Tibial artery (tissue), 4 donors: ENCODE results near the gene DNAI1.

Experiments
- DNase-seq, 2 donors: peaks; one replicate each; pipeline ENCODE4 v3.0.0-alpha.2; 2019
- H3K27ac ChIP-seq, 2 donors: fragments of 200-600 bp; sonication (generic) in 1 of 2; 1 replicate in 1 of 2; 2 replicates in 1 of 2; pipeline ENCODE4 v1.5.1; 2018 to 2019; ENCODE audit warnings: mild to moderate bottlenecking in 1 of 2
- H3K27me3 ChIP-seq, 2 donors: fragments of 200-600 bp; sonication (generic) in 1 of 2; one replicate each; pipeline versions ENCODE4 v1.5.1 to v1.6.0; 2016 to 2019
- H3K36me3 ChIP-seq, 3 donors: fragments of 200-600 bp; sonication (generic) in 2 of 3; one replicate each; pipeline ENCODE4 v1.5.1; 2016 to 2019; ENCODE audit warnings: mild to moderate bottlenecking in 2 of 3
- H3K4me1 ChIP-seq, 4 donors: fragments of 200-600 bp; sonication (generic) in 2 of 4; 1 replicate in 3 of 4; 2 replicates in 1 of 4; pipeline ENCODE4 v1.5.1; 2016 to 2019
- H3K4me3 ChIP-seq, 2 donors: fragments of 200-600 bp; sonication (generic) in 1 of 2; 1 replicate in 1 of 2; 2 replicates in 1 of 2; pipeline ENCODE4 v1.5.1; 2018 to 2019; ENCODE audit warnings: mild to moderate bottlenecking in 2 of 2
- H3K9me3 ChIP-seq, 3 donors: fragments of 200-600 bp; sonication (generic) in 1 of 3; one replicate each; pipeline ENCODE4 v1.5.1; 2016 to 2019
- CTCF ChIP-seq, 2 experiments: fragments of 200-600 bp in 1 of 2; fragments of 450-650 bp in 1 of 2; IDR thresholded peaks; one replicate each; pipeline ENCODE4 v1.5.1; 2017 to 2019; ENCODE audit warnings: antibody characterized with exemption in 2 of 2, mild to moderate bottlenecking in 1 of 2, moderate library complexity in 1 of 2
- intact Hi-C: fragments of 100-400 bp; cut with DNase I; formaldehyde crosslinking; loops from one replicate; pipeline ENCODE4 v1.15.0; 2023; ENCODE audit warnings: low total_unique reads

The DNAI1 gene

GRCh38 chr9:34501889-34502425 lies 43.4 kb downstream of the DNAI1 start:
- no peaks in the 10 kb centered on the region for H3K27me3 ChIP-seq
- no peaks in the 10 kb centered on the region for H3K36me3 ChIP-seq
- peaks cover 0 to 26% (median 21%) of the 10 kb centered on the region in 4 donors for H3K4me1 ChIP-seq
- TF ChIP-seq CTCF (IDR thresholded peaks at IDR 0.05), result peak in 1 of 2 experiments; percentile 13
- DNase-seq, result peak in 1 of 2 donors; percentile 35
- H3K27ac ChIP-seq, result no peak overlapping the region
- H3K4me3 ChIP-seq, result no peak overlapping the region
- intact Hi-C loops, result loop anchor here (5.0 kb wide), 1 partner anchor 100 kb away; no protein-coding TSS in a partner anchor
- H3K9me3 ChIP-seq, result no peaks in the 10 kb centered on the region

- H3K27ac ChIP-seq, result no peak overlapping the region
- intact Hi-C loops, result loop anchor here (5.0 kb wide), 1 partner anchor 100 kb away; no protein-coding TSS in a partner anchor
- H3K9me3 ChIP-seq, result no peaks in the 10 kb centered on the region
- H3K36me3 ChIP-seq, result no peaks in the 10 kb centered on the region
- DNase-seq, result no peak
- H3K4me3 ChIP-seq, result no peak overlapping the region
- peaks cover 0 to 26% (median 21%) of the 10 kb centered on the region in 4 donors for H3K4me1 ChIP-seq
- no peak for TF ChIP-seq CTCF (IDR thresholded peaks at IDR 0.05)
- no peaks in the 10 kb centered on the region for H3K27me3 ChIP-seq
These were observed 43.9 kb downstream of the DNAI1 start for GRCh38 chr9:34502471-34502870.

GRCh38 chr9:34502891-34503290 lies 44.3 kb downstream of the DNAI1 start:
- no peak for TF ChIP-seq CTCF (IDR thresholded peaks at IDR 0.05)
- no peak overlapping the region for H3K4me3 ChIP-seq
- H3K4me1 ChIP-seq, result peaks cover 0 to 26% (median 21%) of the 10 kb centered on the region in 4 donors
- intact Hi-C loops, result loop anchor here (5.0 kb wide), 1 partner anchor 101 kb away; no protein-coding TSS in a partner anchor
- H3K9me3 ChIP-seq, result no peaks in the 10 kb centered on the region
- H3K27me3 ChIP-seq, result no peaks in the 10 kb centered on the region
- H3K36me3 ChIP-seq, result no peaks in the 10 kb centered on the region
- no peak for DNase-seq
- no peak overlapping the region for H3K27ac ChIP-seq

GRCh38 chr9:34503406-34503805 lies 44.8 kb downstream of the DNAI1 start:
- H3K9me3 ChIP-seq, result no peaks in the 10 kb centered on the region
- no peak for TF ChIP-seq CTCF (IDR thresholded peaks at IDR 0.05)
- no peaks in the 10 kb centered on the region for H3K27me3 ChIP-seq
- no peak overlapping the region for H3K27ac ChIP-seq
- intact Hi-C loops, result loop anchor here (5.0 kb wide), 1 partner anchor 101 kb away; no protein-coding TSS in a partner anchor
- no peak for DNase-seq
- no peaks in the 10 kb centered on the region for H3K36me3 ChIP-seq
- peaks cover 0 to 26% (median 21%) of the 10 kb centered on the region in 4 donors for H3K4me1 ChIP-seq
- no peak overlapping the region for H3K4me3 ChIP-seq

GRCh38 chr9:34505370-34506120 lies 46.9 kb downstream of the DNAI1 start:
- no peak overlapping the region for H3K27ac ChIP-seq
- H3K4me3 ChIP-seq, result no peak overlapping the region
- no peaks in the 10 kb centered on the region for H3K9me3 ChIP-seq
- no peaks in the 10 kb centered on the region for H3K27me3 ChIP-seq
- intact Hi-C loops, result no loop called here
- peaks cover 0 to 26% (median 21%) of the 10 kb centered on the region in 4 donors for H3K4me1 ChIP-seq
- H3K36me3 ChIP-seq, result no peaks in the 10 kb centered on the region
- TF ChIP-seq CTCF (IDR thresholded peaks at IDR 0.05), result no peak
- peak in 1 of 2 donors; percentile 38 for DNase-seq
